ENCODE data around the gene LYPD6B. TPM values are rescaled to one million over a fixed set of nuclear protein-coding genes. Genes with fewer than 3 reads are reported as not detected.

Gene LYPD6B
- total RNA-seq, 4 donors from 2014 or later, result 70.2 to 96.6 (median 74.2) TPM

GRCh38 chr2:149213764-149214493, 175.4 kb downstream of the LYPD6B start:
- DNase-seq (ENCODE audit: low spot score in 2 of 2), result no peak
- TF ChIP-seq POLR2A (IDR thresholded peaks at IDR 0.05) (no peak), CTCF (IDR thresholded peaks at IDR 0.05) (no peak)
- WGBS, 2 donors, result 85 to 92% methylated on average over 4 of the region's 4 CpGs
- no peak overlapping the region for H3K4me3 ChIP-seq (ENCODE audit: low read depth, poor library complexity, severe bottlenecking)
- intact Hi-C loops (cut with DNase I; ENCODE audit: low total_unique reads), result loop anchor here (2.0 kb wide), 1 partner anchor 75 kb away; no protein-coding TSS in a partner anchor

GRCh38 chr2:149218497-149218896, 180.0 kb downstream of the LYPD6B start:
- DNase-seq (ENCODE audit: low spot score in 2 of 2), result no peak
- TF ChIP-seq CTCF (IDR thresholded peaks at IDR 0.05) (no peak), POLR2A (IDR thresholded peaks at IDR 0.05) (no peak)
- intact Hi-C loops (cut with DNase I; ENCODE audit: low total_unique reads), result no loop called here
- no peak overlapping the region for H3K4me3 ChIP-seq (ENCODE audit: low read depth, poor library complexity, severe bottlenecking)

GRCh38 chr2:149219856-149220255, 181.4 kb downstream of the LYPD6B start:
- no peak overlapping the region for H3K4me3 ChIP-seq (ENCODE audit: low read depth, poor library complexity, severe bottlenecking)
- DNase-seq (ENCODE audit: low spot score in 2 of 2), result no peak
- WGBS, 2 donors, result 69 to 71% methylated on average over 3 of the region's 3 CpGs
- TF ChIP-seq CTCF (IDR thresholded peaks at IDR 0.05) (no peak), POLR2A (IDR thresholded peaks at IDR 0.05) (no peak)
- intact Hi-C loops (cut with DNase I; ENCODE audit: low total_unique reads), result no loop called here

- 90% methylated on average over 9 of the region's 9 CpGs for WGBS, 2 donors
- TF ChIP-seq POLR2A (IDR thresholded peaks at IDR 0.05), result no peak
- TF ChIP-seq CTCF (IDR thresholded peaks at IDR 0.05), result no peak
- intact Hi-C loops (cut with DNase I; ENCODE audit: low total_unique reads), result no loop called here
- no peak overlapping the region for H3K4me3 ChIP-seq (ENCODE audit: low read depth, poor library complexity, severe bottlenecking)
- DNase-seq (ENCODE audit: low spot score in 2 of 2), result no peak
Observed at GRCh38 chr2:149221002-149221401, 182.5 kb downstream of the LYPD6B start.

GRCh38 chr2:149221898-149222297, 183.4 kb downstream of the LYPD6B start:
- TF ChIP-seq POLR2A (IDR thresholded peaks at IDR 0.05) (no peak), CTCF (IDR thresholded peaks at IDR 0.05) (no peak)
- 51 to 54% methylated on average over 9 of the region's 9 CpGs for WGBS, 2 donors
- intact Hi-C loops (cut with DNase I; ENCODE audit: low total_unique reads), result no loop called here

More at GRCh38 chr2:149221898-149222297, 183.4 kb downstream of the LYPD6B start:
- no peak overlapping the region for H3K4me3 ChIP-seq (ENCODE audit: low read depth, poor library complexity, severe bottlenecking)
- no peak for DNase-seq (ENCODE audit: low spot score in 2 of 2)

Measured in lower leg skin (tissue), 4 donors.